K562 (cell line): ENCODE measurements around the gene FOXD2. TPM values are rescaled to one million over a fixed set of nuclear protein-coding genes. Genes with fewer than 3 reads are reported as not detected.
A peak's percentile ranks its signal among the peaks of the same experiment; 100 is the strongest.

ENCODE experiments used
- ADNP ChIP-seq: fragments of 200-800 bp; sonication (Bioruptor generic); IDR thresholded peaks from 2 replicates; pipeline ENCODE4 v1.6.1; 2016; ENCODE audit warnings: missing genetic modification characterization, missing compliant biosample characterization
- ARHGAP35 ChIP-seq: fragments of 450-650 bp; IDR thresholded peaks from 2 replicates; pipeline ENCODE4 v1.6.1; 2018; ENCODE audit not compliant: partially characterized antibody
- BACH1 ChIP-seq: fragments of 200-800 bp; sonication (Bioruptor generic); IDR thresholded peaks from 2 replicates; pipeline ENCODE4 v1.6.1; 2016; ENCODE audit warnings: missing genetic modification characterization, missing compliant biosample characterization
- BMI1 ChIP-seq: fragments of 150-350 bp; IDR thresholded peaks from 2 replicates; pipeline ENCODE4 v1.6.1; 2014; ENCODE audit warnings: low read length
- CTCFL ChIP-seq: IDR thresholded peaks from 2 replicates; pipeline ENCODE4 v1.6.1; 2011; ENCODE audit warnings: borderline replicate concordance, low read depth, mild to moderate bottlenecking, moderate library complexity, low read length; ENCODE audit not compliant: insufficient read depth, poor library complexity, severe bottlenecking
- FOS ChIP-seq: IDR thresholded peaks from 3 replicates; pipeline ENCODE4 v1.6.1; 2011; ENCODE audit not compliant: insufficient read length; ENCODE audit errors: extremely low read depth
- HDAC2 ChIP-seq: fragments of 450-650 bp; IDR thresholded peaks from 2 replicates; pipeline ENCODE4 v1.6.1; 2016; ENCODE audit warnings: mild to moderate bottlenecking
- HOMEZ ChIP-seq: fragments of 250-450 bp; sonication (Bioruptor Pico); IDR thresholded peaks from 2 replicates; pipeline ENCODE4 v1.4.0; 2020; ENCODE audit warnings: mild to moderate bottlenecking, moderate library complexity
- IRF2 ChIP-seq: sonication (generic); formaldehyde crosslinking; IDR thresholded peaks from 2 replicates; pipeline ENCODE4 v1.8.1; 2022; ENCODE audit warnings: mild to moderate bottlenecking, missing genetic modification reagents
- KLF10 ChIP-seq: fragments of 250-450 bp; sonication (Bioruptor Pico); IDR thresholded peaks from 2 replicates; pipeline ENCODE4 v1.6.1; 2021; ENCODE audit warnings: matching md5 sums
- KLF16 ChIP-seq: IDR thresholded peaks from 2 replicates; pipeline ENCODE4 v1.6.1; 2016; ENCODE audit warnings: antibody characterized with exemption
- NCOR1 ChIP-seq: fragments of 450-650 bp; IDR thresholded peaks from 2 replicates; pipeline ENCODE4 v1.6.1; 2016; ENCODE audit warnings: mild to moderate bottlenecking, moderate library complexity
- OTX1 ChIP-seq: fragments of 450-650 bp; formaldehyde crosslinking; IDR thresholded peaks from 2 replicates; pipeline ENCODE4 v1.4.0; 2022; ENCODE audit warnings: mild to moderate bottlenecking
- PHF20 ChIP-seq: fragments of 450-650 bp; IDR thresholded peaks from 2 replicates; pipeline ENCODE4 v1.6.1; 2018; ENCODE audit not compliant: partially characterized antibody
- RBM17 ChIP-seq: fragments of 200-400 bp; formaldehyde crosslinking; IDR thresholded peaks from 2 replicates; pipeline ENCODE4 v1.6.1; 2017; ENCODE audit warnings: low read depth, mild to moderate bottlenecking, low read length, borderline replicate concordance
- RNF219 ChIP-seq: fragments of 250-450 bp; sonication (Bioruptor Pico); IDR thresholded peaks from 2 replicates; pipeline ENCODE4 v1.5.0; 2022; ENCODE audit warnings: mild to moderate bottlenecking
- TBP ChIP-seq: optimal IDR thresholded peaks from 2 replicates; pipeline ENCODE3; 2011; ENCODE audit warnings: low read depth, low read length, improper control_type of control experiment
- UBTF ChIP-seq, 2 experiments: IDR thresholded peaks; 2 replicates each; pipeline ENCODE4 v1.6.1; 2012; ENCODE audit warnings: improper control_type of control experiment in 2 of 2, low read depth in 2 of 2, low read length in 2 of 2, borderline replicate concordance in 1 of 2
- ZBED1 ChIP-seq: IDR thresholded peaks from 2 replicates; pipeline ENCODE4 v1.6.1; 2014
- ZFPM2 ChIP-seq: fragments of 250-450 bp; sonication (Bioruptor Pico); IDR thresholded peaks from 2 replicates; pipeline ENCODE4 v1.5.1; 2022; ENCODE audit warnings: mild to moderate bottlenecking
- ZNF146 ChIP-seq: IDR thresholded peaks from one replicate; pipeline ENCODE4 v1.6.1; 2018; ENCODE audit warnings: missing compliant biosample characterization; ENCODE audit not compliant: unreplicated experiment
- ZNF316 ChIP-seq: fragments of 450-650 bp; IDR thresholded peaks from 2 replicates; pipeline ENCODE4 v1.6.1; 2016
- ZNF707 ChIP-seq: fragments of 250-450 bp; sonication (Bioruptor Pico); conservative IDR thresholded peaks from 2 replicates; pipeline ENCODE4 v1.8.0; 2022; ENCODE audit warnings: inconsistent platforms, mild to moderate bottlenecking, moderate library complexity
- polyA plus RNA-seq, 8 experiments: library from polyadenylated mRNA; depleted of rRNA in 4 of 8; stranded (reverse) in 5 of 8; unstranded in 3 of 8; fragments of >200 nt; fragmentation: Nextera tagmentation in 2 of 8; fragmentation: Illumina TruSeq in 1 of 8; extraction: Ambion mirVana in 2 of 8; extraction: Trizol in 1 of 8; gene quantifications; 2 replicates each; pipeline versions ENCODE4 v1.2.1 to v1.2.3, GENCODE V29; 2011 to 2014; ENCODE audit warnings: inconsistent platforms in 1 of 8, missing spikeins in 1 of 8
- total RNA-seq, 7 experiments: library from RNA; depleted of rRNA in 6 of 7; stranded (reverse); fragments of >200 nt in 6 of 7; fragmentation: Illumina TruSeq in 2 of 7; extraction: Trizol in 2 of 7; gene quantifications; 2 replicates each; pipeline versions ENCODE4 v1.2.1 to v1.2.3, GENCODE V29; 2011 to 2021; ENCODE audit warnings: low replicate concordance in 1 of 7

The FOXD2 gene
- total and polyA plus RNA-seq, 9 of the 15 experiments (the other 6 are each of a cell fraction or from before 2014, with no cell fraction given): 0.06 to 1.2 (median 0.22) TPM

GRCh38 chr1:47437447-47438164 lies at the start of gene FOXD2 (continued):
- TF ChIP-seq UBTF (IDR thresholded peaks at IDR 0.05; ENCODE audit: borderline replicate concordance in 1 of 2, low read depth in 2 of 2, low read length in 2 of 2) (0 out of 4 replicates have a peak, but pooled peaks have one; percentile 57 to 85), NCOR1 (no peak), ZBED1 (no peak), ZFPM2 (CRISPR knock-in tag) (no peak), RNF219 (no peak), OTX1 (CRISPR knock-in tag) (no peak), HDAC2 (peak; percentile 63; the same call in 1 of the 2 replicates), KLF16 (peak; percentile 47; the same call in 1 of the 2 replicates), ZNF316 (no peak), RBM17 (no peak), ZNF146 (CRISPR knock-in tag) (no peak), FOS (no peak), BMI1 (no peak), ZNF707 (no peak), ADNP (tag) (no peak), HOMEZ (CRISPR knock-in tag) (no peak), ARHGAP35 (no peak), CTCFL (peak; percentile 86), IRF2 (CRISPR knock-in tag) (no peak), TBP (peak; percentile 50), KLF10 (CRISPR knock-in tag) (no peak), PHF20 (peak; percentile 72), BACH1 (tag) (no peak)
